ENCODE measurements around the gene LKAAEAR1.

Gene LKAAEAR1

DNA sequence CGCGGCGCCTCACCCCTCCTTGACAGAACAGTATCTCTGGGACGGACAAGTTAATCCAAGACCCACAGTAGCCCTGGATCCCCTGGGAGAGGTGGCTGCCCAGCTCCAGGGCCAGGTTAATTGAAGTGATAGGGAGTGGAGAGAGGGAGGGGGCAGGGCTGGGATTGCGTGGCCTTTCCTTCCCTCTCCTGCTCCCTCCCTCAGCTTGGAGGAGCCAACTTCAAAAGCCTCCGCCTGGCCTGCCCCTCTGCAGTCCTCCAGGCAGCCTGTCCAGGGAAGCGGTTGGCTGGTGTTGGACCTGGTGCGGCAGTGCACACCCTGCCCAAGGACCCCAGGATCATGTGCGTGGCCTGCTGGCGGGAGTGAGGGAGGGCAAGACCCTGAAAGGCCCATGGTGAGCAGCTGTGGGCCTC lies 48.3 kb downstream of the LKAAEAR1 start, which contains the start of gene C20orf204:
C20orf204 (plus strand) TSS at position 250 of the 413 bp plus-strand sequence; CDS start at position 392, 142 bp downstream.
- ATAC-seq, result no peak
- TF ChIP-seq, protein P1, sequence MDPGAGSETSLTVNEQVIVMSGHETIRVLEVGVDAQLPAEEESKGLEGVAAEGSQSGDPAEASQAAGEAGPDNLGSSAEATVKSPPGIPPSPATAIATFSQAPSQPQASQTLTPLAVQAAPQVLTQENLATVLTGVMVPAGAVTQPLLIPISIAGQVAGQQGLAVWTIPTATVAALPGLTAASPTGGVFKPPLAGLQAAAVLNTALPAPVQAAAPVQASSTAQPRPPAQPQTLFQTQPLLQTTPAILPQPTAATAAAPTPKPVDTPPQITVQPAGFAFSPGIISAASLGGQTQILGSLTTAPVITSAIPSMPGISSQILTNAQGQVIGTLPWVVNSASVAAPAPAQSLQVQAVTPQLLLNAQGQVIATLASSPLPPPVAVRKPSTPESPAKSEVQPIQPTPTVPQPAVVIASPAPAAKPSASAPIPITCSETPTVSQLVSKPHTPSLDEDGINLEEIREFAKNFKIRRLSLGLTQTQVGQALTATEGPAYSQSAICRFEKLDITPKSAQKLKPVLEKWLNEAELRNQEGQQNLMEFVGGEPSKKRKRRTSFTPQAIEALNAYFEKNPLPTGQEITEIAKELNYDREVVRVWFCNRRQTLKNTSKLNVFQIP (CRISPR knock-in tag; IDR thresholded peaks at IDR 0.05; ENCODE audit: borderline replicate concordance, low read depth), result no peak
- TF ChIP-seq ZFP3 (CRISPR knock-in tag; IDR thresholded peaks at IDR 0.05) (no peak), ESRRG (CRISPR knock-in tag; IDR thresholded peaks at IDR 0.05) (no peak), BACH2 (CRISPR knock-in tag; IDR thresholded peaks at IDR 0.05; ENCODE audit: borderline replicate concordance) (no peak)

- TF ChIP-seq SNAI2 (CRISPR knock-in tag; IDR thresholded peaks at IDR 0.05) (no peak), TOX (CRISPR knock-in tag; IDR thresholded peaks at IDR 0.05; ENCODE audit: borderline replicate concordance) (no peak), ZFP3 (CRISPR knock-in tag; IDR thresholded peaks at IDR 0.05) (no peak), PATZ1 (CRISPR knock-in tag; IDR thresholded peaks at IDR 0.05; ENCODE audit: borderline replicate concordance) (no peak), ZNF565 (CRISPR knock-in tag; conservative IDR thresholded peaks at IDR 0.05; ENCODE audit: low read depth) (no peak), ARNTL (CRISPR knock-in tag; IDR thresholded peaks at IDR 0.05; ENCODE audit: borderline replicate concordance, low read depth) (no peak), ZFP30 (CRISPR knock-in tag; IDR thresholded peaks at IDR 0.05) (no peak), ESRRG (CRISPR knock-in tag; IDR thresholded peaks at IDR 0.05) (no peak)
- TF ChIP-seq, protein P1 (CRISPR knock-in tag; IDR thresholded peaks at IDR 0.05; ENCODE audit: borderline replicate concordance, low read depth), result no peak
- TF ChIP-seq, protein P2, sequence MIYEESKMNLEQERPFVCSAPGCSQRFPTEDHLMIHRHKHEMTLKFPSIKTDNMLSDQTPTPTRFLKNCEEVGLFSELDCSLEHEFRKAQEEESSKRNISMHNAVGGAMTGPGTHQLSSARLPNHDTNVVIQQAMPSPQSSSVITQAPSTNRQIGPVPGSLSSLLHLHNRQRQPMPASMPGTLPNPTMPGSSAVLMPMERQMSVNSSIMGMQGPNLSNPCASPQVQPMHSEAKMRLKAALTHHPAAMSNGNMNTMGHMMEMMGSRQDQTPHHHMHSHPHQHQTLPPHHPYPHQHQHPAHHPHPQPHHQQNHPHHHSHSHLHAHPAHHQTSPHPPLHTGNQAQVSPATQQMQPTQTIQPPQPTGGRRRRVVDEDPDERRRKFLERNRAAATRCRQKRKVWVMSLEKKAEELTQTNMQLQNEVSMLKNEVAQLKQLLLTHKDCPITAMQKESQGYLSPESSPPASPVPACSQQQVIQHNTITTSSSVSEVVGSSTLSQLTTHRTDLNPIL (CRISPR knock-in tag; IDR thresholded peaks at IDR 0.05; ENCODE audit: low read depth), result no peak
- ATAC-seq, result no peak
Observed at GRCh38 chr20:64035066-64035932, 48.9 kb downstream of the LKAAEAR1 start.

GRCh38 chr20:64033981-64034493 lies 50.2 kb downstream of the LKAAEAR1 start:
- TF ChIP-seq ZNF565 (CRISPR knock-in tag; conservative IDR thresholded peaks at IDR 0.05; ENCODE audit: low read depth) (no peak), ZFP3 (CRISPR knock-in tag; IDR thresholded peaks at IDR 0.05) (no peak), ESRRG (CRISPR knock-in tag; IDR thresholded peaks at IDR 0.05) (no peak), ARNTL (CRISPR knock-in tag; IDR thresholded peaks at IDR 0.05; ENCODE audit: borderline replicate concordance, low read depth) (no peak), SNAI2 (CRISPR knock-in tag; IDR thresholded peaks at IDR 0.05) (no peak), BACH2 (CRISPR knock-in tag; IDR thresholded peaks at IDR 0.05; ENCODE audit: borderline replicate concordance) (no peak), CSDC2 (CRISPR knock-in tag; IDR thresholded peaks at IDR 0.05) (no peak), ZC3H10 (CRISPR knock-in tag; IDR thresholded peaks at IDR 0.05) (no peak), PPARA (CRISPR knock-in tag; IDR thresholded peaks at IDR 0.05; ENCODE audit: borderline replicate concordance) (no peak), ZFP30 (CRISPR knock-in tag; IDR thresholded peaks at IDR 0.05) (no peak), TCF4 (CRISPR knock-in tag; IDR thresholded peaks at IDR 0.05; ENCODE audit: borderline replicate concordance) (no peak), ZNF8 (CRISPR knock-in tag; IDR thresholded peaks at IDR 0.05) (no peak), OSR1 (CRISPR knock-in tag; IDR thresholded peaks at IDR 0.05) (no peak), ZNF70 (CRISPR knock-in tag; IDR thresholded peaks at IDR 0.05) (no peak), RARB (CRISPR knock-in tag; IDR thresholded peaks at IDR 0.05) (no peak), GLIS3 (CRISPR knock-in tag; IDR thresholded peaks at IDR 0.05) (no peak), PATZ1 (CRISPR knock-in tag; IDR thresholded peaks at IDR 0.05; ENCODE audit: borderline replicate concordance) (no peak)
- TF ChIP-seq, protein P1 (CRISPR knock-in tag; IDR thresholded peaks at IDR 0.05; ENCODE audit: borderline replicate concordance, low read depth), result no peak
- TF ChIP-seq, protein P2 (CRISPR knock-in tag; IDR thresholded peaks at IDR 0.05; ENCODE audit: low read depth), result no peak
- TF ChIP-seq, protein P3, sequence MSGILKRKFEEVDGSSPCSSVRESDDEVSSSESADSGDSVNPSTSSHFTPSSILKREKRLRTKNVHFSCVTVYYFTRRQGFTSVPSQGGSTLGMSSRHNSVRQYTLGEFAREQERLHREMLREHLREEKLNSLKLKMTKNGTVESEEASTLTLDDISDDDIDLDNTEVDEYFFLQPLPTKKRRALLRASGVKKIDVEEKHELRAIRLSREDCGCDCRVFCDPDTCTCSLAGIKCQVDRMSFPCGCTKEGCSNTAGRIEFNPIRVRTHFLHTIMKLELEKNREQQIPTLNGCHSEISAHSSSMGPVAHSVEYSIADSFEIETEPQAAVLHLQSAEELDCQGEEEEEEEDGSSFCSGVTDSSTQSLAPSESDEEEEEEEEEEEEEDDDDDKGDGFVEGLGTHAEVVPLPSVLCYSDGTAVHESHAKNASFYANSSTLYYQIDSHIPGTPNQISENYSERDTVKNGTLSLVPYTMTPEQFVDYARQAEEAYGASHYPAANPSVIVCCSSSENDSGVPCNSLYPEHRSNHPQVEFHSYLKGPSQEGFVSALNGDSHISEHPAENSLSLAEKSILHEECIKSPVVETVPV (CRISPR knock-in tag; IDR thresholded peaks at IDR 0.05), result no peak
- ATAC-seq, result no peak

Measured in SK-N-SH treated with all-trans-retinoic acid at 6 μM for 48 hours (cell line).